GM21515 (cell line): Measurements from ENCODE around the gene POM121.
A peak's percentile ranks its signal among the peaks of the same experiment; 100 is the strongest.
"Not testable (repeated sequence)": the region's sequence is repeated elsewhere in the genome, so short reads cannot be mapped to it uniquely, and the experiment has no call there.

Experiments
- ATAC-seq: cut with Tn5 transposase; IDR thresholded peaks from one replicate; pipeline ENCODE4 v1.9.1; 2021; ENCODE audit not compliant: unreplicated experiment

POM121 gene

GRCh38 chr7:72949276-72949675 lies 24.4 kb downstream of the POM121 start:
- ATAC-seq = not testable (repeated sequence)

GRCh38 chr7:72949686-72950085 lies 24.8 kb downstream of the POM121 start:
- not testable (repeated sequence) for ATAC-seq

GRCh38 chr7:72950432-72950831 lies 25.5 kb downstream of the POM121 start:
- not testable (repeated sequence) for ATAC-seq

GRCh38 chr7:72953901-72954562 lies 29.1 kb downstream of the POM121 start:
- peak; percentile 41 for ATAC-seq

GRCh38 chr7:72954563-72955198 lies 29.8 kb downstream of the POM121 start:
- ATAC-seq = peak; percentile 88

- not testable (repeated sequence) for ATAC-seq
Observed at GRCh38 chr7:72960029-72960428, 35.1 kb downstream of the POM121 start.

GRCh38 chr7:72960626-72961345 lies 35.9 kb downstream of the POM121 start:
- not testable (repeated sequence) for ATAC-seq

- not testable (repeated sequence) for ATAC-seq
Observed at GRCh38 chr7:72961346-72961650, 36.4 kb downstream of the POM121 start.

GRCh38 chr7:72963056-72963455 lies 38.2 kb downstream of the POM121 start:
- ATAC-seq = not testable (repeated sequence)

GRCh38 chr7:72965186-72965975 lies 40.5 kb downstream of the POM121 start:
- peak; percentile 47 for ATAC-seq

- ATAC-seq = not testable (repeated sequence)
Observed at GRCh38 chr7:72966892-72967291, 42.0 kb downstream of the POM121 start.

GRCh38 chr7:72968980-72969516 lies 44.2 kb downstream of the POM121 start, which contains the start of gene TRIM74:
TRIM74 (minus strand) TSS chr7:72969466; CDS start chr7:72966157, 3,309 bp downstream.
- ATAC-seq = not testable (repeated sequence)

GRCh38 chr7:72969688-72970087 lies 44.8 kb downstream of the POM121 start:
- ATAC-seq = not testable (repeated sequence)

GRCh38 chr7:72971505-72971904 lies 46.6 kb downstream of the POM121 start:
- not testable (repeated sequence) for ATAC-seq

GRCh38 chr7:72974781-72975180 lies 49.9 kb downstream of the POM121 start:
- not testable (repeated sequence) for ATAC-seq

GRCh38 chr7:72975656-72976286 lies 50.9 kb downstream of the POM121 start:
- not testable (repeated sequence) for ATAC-seq

- not testable (repeated sequence) for ATAC-seq
Observed at GRCh38 chr7:72976434-72976833, 51.5 kb downstream of the POM121 start.

GRCh38 chr7:72980382-72980781 lies 55.5 kb downstream of the POM121 start:
- not testable (repeated sequence) for ATAC-seq

GRCh38 chr7:72982084-72982483 lies 57.2 kb downstream of the POM121 start:
- not testable (repeated sequence) for ATAC-seq
